ENCODE results near the gene TRABD2B. TPM values are rescaled to one million over a fixed set of nuclear protein-coding genes. Genes with fewer than 3 reads are reported as not detected.

The TRABD2B gene
- total and polyA plus RNA-seq, 2 of the 4 experiments (the other 2 are of a cell fraction), result not detected

GRCh38 chr1:48007047-48007446, 9.9 kb upstream of the TRABD2B start:
- Histone ChIP-seq H4K20me1 (ENCODE audit: insufficient read depth, low read length) (no peaks in the 10 kb centered on the region), H2BK20ac (ENCODE audit: low read depth, low read length) (no peak overlapping the region), H4K8ac (ENCODE audit: low read depth in 2 of 2, low read length in 2 of 2) (no peak overlapping the region), H3K56ac (ENCODE audit: extremely low read depth, insufficient read depth, low read length) (no peak overlapping the region), H3K36me3 (ENCODE audit: control insufficient read depth, insufficient read depth, low read length) (no peaks in the 10 kb centered on the region), H3K4ac (ENCODE audit: low read depth, low read length) (no peak overlapping the region), H2AK5ac (ENCODE audit: low read depth, low read length) (no peak overlapping the region), H3K79me1 (ENCODE audit: low read depth in 1 of 2, low read length in 2 of 2) (no peaks in the 10 kb centered on the region), H2BK120ac (ENCODE audit: low read depth, low read length) (no peak overlapping the region), H3K4me1 (ENCODE audit: control insufficient read depth, insufficient read depth, low read length) (no peaks in the 10 kb centered on the region), H2AK9ac (replicated peaks; ENCODE audit: low read depth, low read length, poor library complexity) (no peak overlapping the region), H3K9me1 (ENCODE audit: insufficient read depth, low read length) (no peaks in the 10 kb centered on the region), H3K27ac (ENCODE audit: insufficient read depth, low read length) (no peak overlapping the region), H3K14ac (replicated peaks; ENCODE audit: low read depth, low read length) (no peak overlapping the region), H4K91ac (ENCODE audit: insufficient read depth, low read depth, low read length) (no peak overlapping the region), H3K18ac (ENCODE audit: low read depth, low read length) (no peak overlapping the region), H2BK15ac (ENCODE audit: low read depth, low read length) (no peak overlapping the region), H3K27me3 (ENCODE audit: control insufficient read depth, insufficient read depth, low read length) (no peaks in the 10 kb centered on the region; the same call in 1 of the 2 replicates), H3K9ac (ENCODE audit: low read depth, low read length) (no peak overlapping the region), H3K4me2 (ENCODE audit: low read depth, low read length) (no peak overlapping the region), H4K5ac (ENCODE audit: low read depth, low read length) (no peak overlapping the region), H3K4me3 (ENCODE audit: insufficient read depth, low read depth, low read length) (no peak overlapping the region), H2BK5ac (ENCODE audit: low read depth, low read length, poor library complexity, severe bottlenecking) (no peak overlapping the region), H3K23ac (ENCODE audit: low read depth, low read length) (no peak overlapping the region), H2AFZ (replicated peaks; ENCODE audit: low read length, poor library complexity) (no peak overlapping the region), H3K9me3 (ENCODE audit: control insufficient read depth, insufficient read depth, low read length) (no peaks in the 10 kb centered on the region)
- intact Hi-C loops (cut with micrococcal nuclease), result no loop called here
- ChIA-PET CTCF (interaction anchor here (0.8 kb wide), 1 partner anchor 10 kb away, joined by 4 read pairs; the partner anchor contains the start of gene TRABD2B), POLR2A (ENCODE audit: unreplicated experiment) (no interaction called here)
- BruUV-seq (replicated peaks), result no TSS peak
- ATAC-seq (ENCODE audit: low read depth) (no peak), DNase-seq (peak; percentile 2)
- WGBS, 2 experiments (ENCODE audit: extremely low coverage in 2 of 2, insufficient read length in 1 of 2), result no CpG with 5 or more reads among the region's 2 CpGs
- in situ Hi-C loops (cut with MboI; ENCODE audit: low sequenced_read_pairs), result no loop called here
- peak; percentile 43; the same call in 1 of the 2 replicates for TF ChIP-seq NFE2L2 (IDR thresholded peaks at IDR 0.05; ENCODE audit: low read depth, low read length)
- TF ChIP-seq SMC3 (IDR thresholded peaks at IDR 0.05; ENCODE audit: low read depth, low read length), result no peak
- no peak for TF ChIP-seq CHD1 (IDR thresholded peaks at IDR 0.05; ENCODE audit: low read depth, low read length)
- no peak for TF ChIP-seq MAZ (IDR thresholded peaks at IDR 0.05; ENCODE audit: borderline replicate concordance, low read depth, low read length)
- dilution Hi-C loops (cut with HindIII; ENCODE audit: low sequenced_read_pairs, unreplicated experiment), result no loop called here
